ENCODE results near the gene ZDHHC18.

- TF ChIP-seq CTCF (IDR thresholded peaks at IDR 0.05; ENCODE audit: insufficient read depth, low read depth, low read length) (no peak), EZH2 (IDR thresholded peaks at IDR 0.05; ENCODE audit: insufficient read depth, low read length) (no peak)
Observed at GRCh38 chr1:26853600-26853999, 27.1 kb downstream of the ZDHHC18 start.
